Measurements from ENCODE around the gene FTHL17. TPM values are rescaled to one million over a fixed set of nuclear protein-coding genes. Genes with fewer than 3 reads are reported as not detected.

FTHL17 gene
- not detected in 2 replicates for total RNA-seq

DNA sequence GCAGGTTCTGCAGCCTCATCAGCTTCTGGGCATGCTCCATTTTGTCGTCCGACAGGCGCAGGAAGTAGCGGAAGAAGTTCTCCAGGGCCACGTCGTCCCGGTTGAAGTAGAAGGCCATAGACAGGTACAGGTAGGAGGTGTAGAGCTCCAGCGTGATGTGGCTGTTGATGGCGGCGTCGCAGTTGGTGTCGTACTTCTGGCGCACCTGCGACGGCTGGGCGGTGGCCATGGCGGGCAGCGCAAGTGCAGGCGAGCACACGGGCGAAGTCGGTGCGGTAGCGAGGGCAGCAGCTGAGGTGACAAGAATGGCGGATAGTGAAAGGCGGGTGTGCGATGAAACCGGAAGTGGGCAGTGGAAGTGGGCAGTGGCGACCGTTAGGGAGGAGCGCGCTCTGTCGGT, at the start of gene FTHL17:
FTHL17 (minus strand) TSS at position 317 of the 400 bp plus-strand sequence; CDS start at position 229, 88 bp downstream.
- Mint-ChIP-seq H3K9me3 (peaks cover 5% of the 10 kb centered on the region), H3K27ac (no peak within 1 kb of the TSS), H3K36me3 (ENCODE audit: low read depth) (no peaks in the 10 kb centered on the region), H3K4me3 (no peak within 1 kb of the TSS), H3K4me1 (peaks cover 1% of the 10 kb centered on the region), H3K27me3 (no peaks in the 10 kb centered on the region)
- DNase-seq (no peak), ATAC-seq (ENCODE audit: low read depth) (no peak)
- TF ChIP-seq, protein P1, sequence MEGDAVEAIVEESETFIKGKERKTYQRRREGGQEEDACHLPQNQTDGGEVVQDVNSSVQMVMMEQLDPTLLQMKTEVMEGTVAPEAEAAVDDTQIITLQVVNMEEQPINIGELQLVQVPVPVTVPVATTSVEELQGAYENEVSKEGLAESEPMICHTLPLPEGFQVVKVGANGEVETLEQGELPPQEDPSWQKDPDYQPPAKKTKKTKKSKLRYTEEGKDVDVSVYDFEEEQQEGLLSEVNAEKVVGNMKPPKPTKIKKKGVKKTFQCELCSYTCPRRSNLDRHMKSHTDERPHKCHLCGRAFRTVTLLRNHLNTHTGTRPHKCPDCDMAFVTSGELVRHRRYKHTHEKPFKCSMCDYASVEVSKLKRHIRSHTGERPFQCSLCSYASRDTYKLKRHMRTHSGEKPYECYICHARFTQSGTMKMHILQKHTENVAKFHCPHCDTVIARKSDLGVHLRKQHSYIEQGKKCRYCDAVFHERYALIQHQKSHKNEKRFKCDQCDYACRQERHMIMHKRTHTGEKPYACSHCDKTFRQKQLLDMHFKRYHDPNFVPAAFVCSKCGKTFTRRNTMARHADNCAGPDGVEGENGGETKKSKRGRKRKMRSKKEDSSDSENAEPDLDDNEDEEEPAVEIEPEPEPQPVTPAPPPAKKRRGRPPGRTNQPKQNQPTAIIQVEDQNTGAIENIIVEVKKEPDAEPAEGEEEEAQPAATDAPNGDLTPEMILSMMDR (IDR thresholded peaks at IDR 0.05), result no peak
- intact Hi-C loops (cut with micrococcal nuclease), result no loop called here
- ChIA-PET CTCF (no interaction called here), POLR2A (no interaction called here)

DNA sequence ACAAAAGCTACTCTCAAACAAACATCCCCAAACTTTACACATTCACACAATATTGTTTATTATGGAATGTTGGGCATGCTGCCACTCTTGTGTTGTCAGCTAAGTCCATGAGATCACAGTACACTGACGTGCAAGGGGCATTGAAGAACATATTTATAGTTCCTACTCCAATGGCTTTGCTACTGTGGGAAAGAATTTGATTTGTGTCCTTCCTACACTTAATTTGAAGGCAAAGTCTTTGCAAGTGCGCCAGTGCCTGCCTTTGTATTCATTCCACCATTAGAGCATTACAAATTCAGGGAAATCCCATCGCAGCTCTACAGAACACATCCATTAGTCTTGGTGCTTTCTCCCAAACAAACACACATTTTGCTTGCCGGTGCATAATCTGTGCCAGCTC, 45.4 kb upstream of the FTHL17 start:
- ChIA-PET CTCF (no interaction called here), POLR2A (no interaction called here)
- TF ChIP-seq, protein P1 (IDR thresholded peaks at IDR 0.05), result no peak
- Mint-ChIP-seq H3K4me3 (no peak overlapping the region), H3K4me1 (no peaks in the 10 kb centered on the region), H3K9me3 (peaks cover 2% of the 10 kb centered on the region), H3K27ac (no peak overlapping the region), H3K36me3 (ENCODE audit: low read depth) (no peaks in the 10 kb centered on the region), H3K27me3 (no peaks in the 10 kb centered on the region)
- intact Hi-C loops (cut with micrococcal nuclease), result no loop called here
- DNase-seq (no peak), ATAC-seq (ENCODE audit: low read depth) (no peak)

DNA sequence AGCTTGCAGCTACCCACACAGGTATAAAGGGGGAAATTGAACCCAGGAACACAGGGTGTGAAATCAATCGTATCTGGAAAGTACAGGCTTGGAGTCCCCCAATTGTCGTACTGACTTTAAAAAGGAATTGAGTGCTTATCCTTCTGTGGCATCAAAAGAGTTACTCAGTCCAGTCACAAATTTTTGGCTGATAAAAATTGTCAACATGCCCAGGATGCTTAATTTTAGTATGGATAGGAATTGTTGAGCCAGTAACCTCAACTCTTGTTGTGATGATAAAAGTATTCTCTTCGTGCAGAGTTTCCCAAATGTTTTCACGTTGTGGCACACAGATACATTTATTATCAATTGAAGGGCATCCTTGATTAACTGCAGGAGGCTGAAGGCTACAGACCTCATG, 43.6 kb upstream of the FTHL17 start:
- DNase-seq, result no peak
- no peaks in the 10 kb centered on the region for H3K27me3 Mint-ChIP-seq
- no peak overlapping the region for H3K27ac Mint-ChIP-seq
- H3K4me1 Mint-ChIP-seq, result no peaks in the 10 kb centered on the region
- no peak for ATAC-seq (ENCODE audit: low read depth)
- TF ChIP-seq, protein P1 (IDR thresholded peaks at IDR 0.05), result no peak
- H3K9me3 Mint-ChIP-seq, result peaks cover 2% of the 10 kb centered on the region
- ChIA-PET POLR2A (no interaction called here), CTCF (no interaction called here)
- intact Hi-C loops (cut with micrococcal nuclease), result no loop called here
- no peak overlapping the region for H3K4me3 Mint-ChIP-seq
- H3K36me3 Mint-ChIP-seq (ENCODE audit: low read depth), result no peaks in the 10 kb centered on the region

DNA sequence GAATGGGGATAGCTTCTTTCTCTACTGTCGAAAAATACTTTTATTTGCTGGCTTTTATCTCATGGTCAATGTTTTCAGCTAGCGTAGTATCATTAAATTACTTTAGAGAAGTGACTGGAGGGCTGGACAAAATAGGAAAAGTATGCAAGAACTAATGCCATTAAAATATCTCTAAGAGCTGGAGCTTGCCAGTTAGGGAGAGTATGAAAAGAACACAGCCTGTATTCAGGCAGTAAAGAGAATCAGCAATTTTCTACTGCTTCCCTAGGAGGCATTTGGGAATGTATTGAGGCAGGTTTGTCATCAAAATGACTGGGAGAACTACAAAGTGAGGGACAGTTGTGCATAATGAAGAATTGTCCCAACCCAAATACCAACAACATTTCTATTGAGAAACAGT, 43.0 kb upstream of the FTHL17 start:
- ChIA-PET CTCF (no interaction called here), POLR2A (no interaction called here)
- Mint-ChIP-seq H3K27ac (no peak overlapping the region), H3K36me3 (ENCODE audit: low read depth) (no peaks in the 10 kb centered on the region), H3K4me1 (no peaks in the 10 kb centered on the region), H3K27me3 (no peaks in the 10 kb centered on the region), H3K4me3 (no peak overlapping the region), H3K9me3 (peaks cover 2% of the 10 kb centered on the region)
- no peak for ATAC-seq (ENCODE audit: low read depth)
- TF ChIP-seq, protein P1 (IDR thresholded peaks at IDR 0.05), result no peak
- intact Hi-C loops (cut with micrococcal nuclease), result no loop called here
- DNase-seq, result no peak

DNA sequence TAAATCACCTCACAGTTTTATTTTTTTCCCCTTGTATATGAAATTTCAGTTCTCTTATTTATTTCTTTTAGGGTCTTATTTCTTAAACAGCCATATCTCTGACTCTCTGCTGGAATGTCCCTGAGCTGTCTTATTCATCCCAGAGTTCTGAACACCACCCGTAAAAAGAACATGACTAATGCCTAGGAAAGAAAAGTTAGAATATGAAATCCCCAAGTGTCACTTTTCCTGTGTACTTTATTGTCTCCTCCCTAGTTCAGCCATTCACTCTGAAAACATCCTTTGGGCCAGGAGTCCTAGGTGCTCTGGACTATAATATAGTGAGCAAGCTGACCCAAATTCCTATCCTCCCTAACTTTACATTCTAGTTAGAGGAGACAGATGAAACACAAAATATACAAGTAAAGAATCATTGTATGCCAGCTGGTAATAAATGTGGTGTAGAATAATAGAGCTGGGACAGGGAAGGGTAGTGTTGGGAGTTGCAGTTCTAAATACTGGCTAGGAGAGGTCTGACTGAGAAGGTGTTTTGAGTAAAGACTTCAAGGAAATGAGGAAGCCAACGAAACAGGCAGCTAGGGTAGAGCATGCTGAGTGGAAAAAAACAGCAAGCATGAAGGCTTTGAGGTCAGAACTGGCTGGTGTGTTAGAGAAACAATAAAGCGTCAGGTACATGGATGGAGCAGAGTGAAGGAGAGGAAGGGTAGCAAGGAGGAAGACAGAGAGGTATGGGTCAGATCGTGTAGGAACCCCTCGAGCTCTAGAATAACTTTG, 40.6 kb upstream of the FTHL17 start:
- no peaks in the 10 kb centered on the region for H3K9me3 Mint-ChIP-seq
- H3K27ac Mint-ChIP-seq, result no peak overlapping the region
- no peak for ATAC-seq (ENCODE audit: low read depth)
- no peaks in the 10 kb centered on the region for H3K27me3 Mint-ChIP-seq
- ChIA-PET POLR2A (interaction anchor here (0.6 to 0.9 kb wide), 3 partner anchors 10 to 15 kb away, joined by 3 to 4 read pairs (median 4); no protein-coding TSS in a partner anchor), CTCF (no interaction called here)
- no peaks in the 10 kb centered on the region for H3K36me3 Mint-ChIP-seq (ENCODE audit: low read depth)
- TF ChIP-seq, protein P1 (IDR thresholded peaks at IDR 0.05), result no peak
- H3K4me1 Mint-ChIP-seq, result no peaks in the 10 kb centered on the region
- no peak for DNase-seq
- intact Hi-C loops (cut with micrococcal nuclease), result no loop called here
- no peak overlapping the region for H3K4me3 Mint-ChIP-seq
